ENCODE data around the gene ART5.
"Not testable (repeated sequence)": the region's sequence is repeated elsewhere in the genome, so short reads cannot be mapped to it uniquely, and the experiment has no call there.

ART5 gene

DNA sequence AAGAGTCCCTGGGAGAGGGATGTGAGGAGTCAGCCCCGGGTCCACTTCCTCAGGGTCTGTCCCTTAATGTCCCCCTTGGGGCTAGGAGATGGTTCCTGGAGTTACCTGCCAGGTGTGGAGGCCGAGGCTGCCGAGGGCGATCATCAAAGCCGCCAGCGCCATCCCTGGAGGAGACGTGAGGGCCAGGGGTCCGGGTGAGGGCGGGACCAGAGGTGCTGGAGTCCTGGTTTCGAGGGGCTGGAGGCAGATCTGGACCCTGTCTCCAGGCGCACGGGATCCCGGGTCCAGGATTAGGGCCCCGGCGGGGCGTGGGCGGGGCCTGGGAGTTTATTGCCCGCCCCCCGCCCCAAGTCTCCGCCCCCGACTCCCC lies at the start of gene ART5:
Gene ART5, minus strand, starts transcription at position 292 of the 370 bp plus-strand sequence. Its CDS starts 130 bp downstream, at position 162.
- no peak for DNase-seq

- no peak for DNase-seq
Observed at GRCh38 chr11:3686751-3687150, 45.0 kb upstream of the ART5 start.

DNA sequence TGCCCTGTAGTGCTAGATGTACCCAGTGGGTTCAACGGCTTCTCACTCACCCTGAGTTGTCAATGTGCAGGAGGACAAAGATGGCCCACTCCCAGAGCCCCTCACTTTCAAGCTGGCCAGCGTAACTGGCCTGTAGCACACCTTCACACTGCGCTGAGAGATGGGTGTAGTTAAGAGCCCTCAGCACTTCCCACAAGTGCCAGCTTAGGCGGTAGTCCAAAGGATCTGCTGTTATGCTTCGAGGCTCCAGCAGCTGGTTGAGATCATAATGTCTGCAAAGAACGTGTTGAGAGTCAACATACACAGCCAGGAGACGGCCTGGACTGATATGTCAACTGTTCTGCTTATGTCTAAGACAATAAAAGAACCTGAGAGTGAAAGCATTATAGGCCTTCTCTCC lies 44.1 kb upstream of the ART5 start:
- no peak for DNase-seq

- no peak for DNase-seq
Observed at GRCh38 chr11:3684819-3685172, 43.0 kb upstream of the ART5 start.

DNA sequence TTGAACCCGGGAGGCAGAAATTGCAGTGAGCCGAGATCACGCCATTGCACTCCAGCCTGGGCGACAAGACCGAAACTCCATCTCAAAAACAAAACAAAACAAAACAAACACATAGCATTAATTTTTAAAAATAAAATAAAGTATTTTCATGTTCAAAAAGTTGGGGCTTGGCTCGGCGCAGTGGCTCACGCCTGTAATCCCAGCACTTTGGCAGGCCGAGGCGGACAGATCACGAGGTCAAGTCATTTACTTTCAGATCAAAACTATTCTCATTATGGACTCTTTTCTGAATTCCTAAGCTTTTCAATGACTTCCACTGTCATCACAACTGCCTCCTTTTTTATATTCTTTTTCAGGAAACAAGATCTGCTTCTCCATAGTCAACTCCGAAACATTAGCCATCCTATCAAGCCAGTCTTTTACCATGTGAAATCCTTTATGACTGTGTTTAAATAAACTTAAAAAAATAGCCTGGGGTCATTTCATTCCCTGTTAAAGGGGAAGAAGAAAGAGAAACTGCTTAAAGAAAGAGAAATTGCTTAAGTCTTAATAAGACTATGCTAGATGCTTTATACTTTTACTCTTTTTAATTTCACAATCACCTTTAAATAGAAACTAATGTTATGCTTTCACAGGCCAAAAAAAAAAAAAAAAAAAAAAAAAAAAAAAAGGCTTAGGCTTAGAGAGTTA lies 42.5 kb upstream of the ART5 start:
- DNase-seq: no peak

DNA sequence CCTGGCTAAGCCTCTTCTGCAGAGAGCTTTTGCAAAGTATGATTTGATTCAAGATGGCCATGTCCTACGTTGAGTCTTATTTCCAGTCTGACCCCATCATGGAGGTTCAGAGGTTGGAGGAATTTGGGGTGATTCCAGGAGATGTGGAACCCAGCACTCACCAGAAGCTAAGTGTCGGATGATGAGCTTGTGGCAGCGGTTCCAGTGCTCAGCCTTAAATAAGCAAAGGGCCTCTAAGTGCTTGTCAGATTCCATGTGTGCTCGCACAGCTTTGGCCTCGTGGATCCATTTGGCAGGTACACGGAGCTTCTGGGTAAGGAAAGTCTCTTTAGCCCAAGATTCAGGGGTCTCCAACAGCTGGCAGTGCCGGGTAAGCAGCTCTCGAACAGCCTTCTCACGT lies 41.2 kb upstream of the ART5 start:
- DNase-seq: no peak

- DNase-seq: no peak
Observed at GRCh38 chr11:3679077-3679476, 37.3 kb upstream of the ART5 start.

- no peak for DNase-seq
Observed at GRCh38 chr11:3675971-3676370, 34.2 kb upstream of the ART5 start.

DNA sequence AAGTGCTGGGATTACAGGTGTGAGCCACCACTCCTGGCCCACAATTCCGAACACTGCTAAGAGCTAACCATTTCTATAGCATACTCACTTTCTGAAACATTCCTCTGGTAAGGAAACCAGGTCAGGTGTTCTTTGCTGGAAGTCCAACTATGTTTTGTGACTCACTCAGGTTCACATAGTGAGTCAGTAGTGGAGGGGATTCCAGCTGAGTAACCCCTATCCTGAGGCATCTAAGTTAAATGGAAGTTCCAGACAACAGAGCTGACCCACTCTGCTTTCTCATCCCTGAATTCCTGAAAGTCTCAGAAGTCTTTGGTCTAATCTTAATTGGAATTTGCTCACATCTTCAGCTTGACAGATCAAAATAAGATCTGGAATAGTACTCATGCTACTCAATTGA lies 32.4 kb upstream of the ART5 start:
- no peak for DNase-seq

DNA sequence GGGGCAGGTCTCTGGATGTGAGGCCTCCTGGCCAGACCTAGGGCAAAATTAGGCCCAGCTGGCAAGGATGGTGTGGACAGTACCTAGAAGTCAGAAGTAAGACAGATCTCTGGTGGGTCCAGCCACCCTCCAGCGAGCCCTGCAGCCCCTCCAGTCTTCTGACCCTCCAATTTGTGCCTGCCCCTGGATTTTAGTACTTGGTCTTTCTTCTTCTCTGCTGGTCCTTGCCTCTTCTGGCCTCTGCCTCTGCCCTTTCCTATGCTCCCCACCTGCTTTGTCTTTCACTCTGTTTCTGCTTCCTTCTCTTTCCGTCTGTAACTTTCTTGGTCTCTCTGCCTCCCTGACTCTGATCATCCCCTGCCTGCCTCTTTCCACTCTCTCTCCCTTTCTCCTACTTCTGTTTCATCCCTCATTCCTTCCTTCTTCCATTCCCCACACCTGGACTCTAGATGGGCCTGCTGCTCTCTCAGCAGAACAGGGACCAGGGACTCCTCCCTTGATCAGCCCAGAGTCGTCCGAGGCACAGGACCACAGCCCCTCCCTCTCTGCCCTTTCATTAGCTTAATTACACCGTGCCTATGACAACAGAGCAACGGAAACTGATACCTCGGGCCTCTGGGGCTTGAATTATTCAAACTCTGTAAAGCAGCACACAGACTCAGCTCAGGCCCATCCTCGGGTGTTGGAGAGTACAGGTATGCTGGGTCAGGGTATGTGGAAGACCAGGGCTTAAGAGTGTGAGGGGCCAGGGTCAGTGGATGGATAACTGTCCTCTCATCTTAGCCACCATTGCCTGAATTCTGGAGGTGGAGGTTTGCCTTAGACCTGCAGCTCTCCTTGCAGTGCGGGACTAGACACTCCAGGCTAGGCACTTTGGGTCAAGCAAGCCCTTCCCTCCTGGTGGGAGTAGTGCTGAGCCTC lies 29.8 kb upstream of the ART5 start, which contains the start of gene CHRNA10:
Gene CHRNA10, minus strand, starts transcription at position 51 of the 921 bp plus-strand sequence. CDS start 72 bp downstream, outside the sequence.
- DNase-seq: no peak

- no peak for DNase-seq
Observed at GRCh38 chr11:3669742-3670183, 28.0 kb upstream of the ART5 start.

- DNase-seq: no peak
Observed at GRCh38 chr11:3669128-3669527, 27.3 kb upstream of the ART5 start.

DNA sequence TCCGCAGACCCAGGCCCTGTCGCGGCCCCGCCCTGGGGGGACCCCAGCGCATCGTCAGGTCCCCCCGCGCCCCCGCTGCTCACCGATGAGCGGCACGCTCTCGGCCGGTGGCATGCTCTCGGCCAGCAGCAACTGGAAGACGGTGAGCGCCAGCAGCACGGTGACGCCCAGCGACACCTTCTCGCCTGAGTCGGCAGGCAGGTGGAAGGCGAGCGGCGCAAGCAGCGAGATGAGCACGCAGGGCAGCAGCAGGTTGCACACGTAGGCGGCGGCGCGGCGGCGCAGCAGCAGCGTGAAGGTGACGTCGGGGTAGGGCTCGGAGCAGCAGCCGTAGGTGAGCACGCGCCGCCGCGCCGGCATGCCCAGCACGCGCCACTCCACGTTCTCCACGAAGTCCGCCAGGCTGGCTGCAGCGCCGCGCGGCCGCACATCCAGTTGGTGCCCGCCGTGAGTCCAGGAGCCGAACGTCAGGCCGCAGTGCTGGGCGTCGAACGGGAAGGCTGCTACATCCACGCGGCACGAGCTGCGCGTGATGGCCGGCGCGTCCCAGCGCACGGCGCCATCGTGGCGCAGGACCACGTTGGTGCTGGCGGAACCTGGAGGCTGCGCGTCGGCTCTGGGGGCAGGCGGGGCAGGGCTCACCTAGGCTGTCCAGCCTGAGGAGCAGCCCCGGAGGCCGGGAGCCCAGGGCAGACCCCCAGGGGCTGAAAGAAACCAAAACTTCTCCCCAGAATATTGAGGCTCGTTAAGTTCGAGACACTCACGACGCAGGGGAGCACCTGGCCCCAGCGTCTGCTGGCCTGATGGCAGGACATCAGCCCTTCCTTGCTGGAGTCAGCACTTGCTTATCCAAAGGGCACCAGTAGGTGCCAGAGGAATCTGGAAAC lies 25.6 kb upstream of the ART5 start:
- DNase-seq: no peak

DNA sequence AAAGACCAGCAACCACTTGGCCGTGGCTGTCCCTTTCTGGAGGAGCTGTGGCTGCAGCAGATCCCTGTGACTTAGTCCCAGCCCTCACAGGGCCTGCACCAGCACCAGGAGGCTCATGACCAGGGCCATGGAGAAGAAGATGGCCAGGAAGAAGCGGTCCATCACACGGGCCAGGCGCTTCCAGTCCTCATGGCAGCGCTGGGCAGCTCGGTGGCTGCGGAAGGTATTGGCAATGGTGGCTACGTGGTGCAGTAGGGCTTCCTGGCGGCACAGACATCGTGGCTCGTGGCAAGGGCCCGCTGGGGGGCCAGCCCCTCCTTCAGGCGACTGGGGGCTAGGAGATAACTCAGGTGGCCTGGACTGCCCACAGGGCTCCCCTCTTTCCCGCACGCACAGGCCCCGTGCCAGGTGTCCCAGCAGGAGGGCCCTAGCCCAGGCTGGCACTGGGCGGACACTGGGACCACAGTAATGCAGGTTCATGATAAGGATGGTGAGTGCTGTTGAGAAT lies 24.3 kb upstream of the ART5 start:
- no peak for DNase-seq

DNA sequence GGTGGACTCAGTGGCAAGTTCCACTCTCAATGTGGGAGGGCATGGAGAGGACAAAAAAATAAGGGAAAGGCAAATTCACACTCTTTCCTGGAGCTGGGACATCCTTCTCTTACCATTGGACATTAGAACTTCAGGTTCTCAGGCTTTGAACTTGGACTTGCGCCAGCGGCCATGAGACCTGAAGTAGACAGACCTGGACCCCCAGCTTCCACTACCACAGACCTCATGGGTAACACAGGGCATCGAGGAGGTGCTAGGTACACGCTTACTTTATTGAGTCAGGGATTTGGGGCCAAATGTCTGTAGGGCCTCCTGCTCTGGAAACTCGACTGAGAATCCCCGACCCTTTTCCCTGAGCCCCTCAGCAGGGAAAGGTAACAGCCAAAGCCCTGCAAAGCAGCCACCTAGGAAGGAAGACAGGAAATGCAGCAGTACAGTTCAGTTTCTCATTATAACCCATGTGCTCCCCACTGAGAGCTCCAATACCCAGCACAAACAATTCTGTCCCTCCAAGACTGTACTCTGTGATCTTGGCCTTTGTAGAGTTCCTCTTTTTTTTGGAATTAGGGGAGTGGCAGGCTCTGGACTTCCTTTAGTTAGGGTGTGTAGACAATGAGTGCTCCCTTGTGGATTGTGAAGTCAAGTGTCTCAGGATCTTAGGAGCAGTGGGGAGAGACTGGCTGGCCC lies 23.7 kb upstream of the ART5 start:
- no peak for DNase-seq

DNA sequence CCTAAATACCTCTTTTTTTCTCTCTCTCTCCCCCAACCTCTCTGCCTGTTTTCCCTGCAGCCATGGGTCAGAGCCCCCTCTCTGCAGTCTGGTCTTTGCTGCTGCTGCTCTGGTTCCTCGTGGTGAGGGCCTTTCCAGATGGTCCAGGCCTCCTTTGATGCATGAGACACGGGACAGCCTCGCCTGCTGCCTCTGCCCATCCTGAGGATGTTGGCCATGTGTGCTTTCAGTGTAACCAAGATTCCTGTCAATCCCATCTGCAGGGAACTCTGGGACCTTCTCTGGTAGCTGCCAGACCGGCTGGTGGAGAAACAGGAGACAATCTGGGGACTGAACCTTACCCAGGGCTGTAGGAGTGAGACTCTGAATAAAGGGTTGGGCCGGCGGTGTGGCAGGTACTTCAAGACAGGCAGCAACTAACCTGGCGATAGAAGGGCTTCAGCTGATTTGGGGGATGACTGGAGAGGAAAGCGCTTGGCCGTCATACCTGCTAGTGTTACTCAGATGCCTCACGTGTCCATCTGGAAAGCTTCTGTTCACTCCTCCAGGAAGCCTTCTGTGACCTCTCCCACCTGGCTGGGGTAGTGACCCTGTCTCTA lies 22.3 kb upstream of the ART5 start:
- DNase-seq: no peak

DNA sequence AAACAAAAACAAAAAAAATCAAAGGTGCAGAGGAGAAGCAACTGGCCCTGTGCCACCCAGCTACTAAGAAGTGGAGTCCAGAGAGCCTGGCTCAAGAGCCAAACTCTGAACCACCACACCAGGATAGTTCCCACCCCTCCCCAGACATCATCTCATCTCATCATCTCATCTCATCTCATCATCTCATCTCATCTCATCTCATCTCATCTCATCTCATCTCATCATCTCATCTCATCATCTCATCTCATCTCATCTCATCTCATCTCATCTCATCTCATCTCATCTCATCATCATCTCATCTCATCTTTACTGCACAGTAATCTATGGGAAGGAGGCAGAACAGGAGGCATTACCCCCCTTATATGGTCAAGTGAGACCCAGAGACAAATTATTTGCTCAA lies 21.1 kb upstream of the ART5 start:
- no peak for DNase-seq

GRCh38 chr11:3660960-3661359 lies 19.2 kb upstream of the ART5 start:
- DNase-seq: no peak

DNA sequence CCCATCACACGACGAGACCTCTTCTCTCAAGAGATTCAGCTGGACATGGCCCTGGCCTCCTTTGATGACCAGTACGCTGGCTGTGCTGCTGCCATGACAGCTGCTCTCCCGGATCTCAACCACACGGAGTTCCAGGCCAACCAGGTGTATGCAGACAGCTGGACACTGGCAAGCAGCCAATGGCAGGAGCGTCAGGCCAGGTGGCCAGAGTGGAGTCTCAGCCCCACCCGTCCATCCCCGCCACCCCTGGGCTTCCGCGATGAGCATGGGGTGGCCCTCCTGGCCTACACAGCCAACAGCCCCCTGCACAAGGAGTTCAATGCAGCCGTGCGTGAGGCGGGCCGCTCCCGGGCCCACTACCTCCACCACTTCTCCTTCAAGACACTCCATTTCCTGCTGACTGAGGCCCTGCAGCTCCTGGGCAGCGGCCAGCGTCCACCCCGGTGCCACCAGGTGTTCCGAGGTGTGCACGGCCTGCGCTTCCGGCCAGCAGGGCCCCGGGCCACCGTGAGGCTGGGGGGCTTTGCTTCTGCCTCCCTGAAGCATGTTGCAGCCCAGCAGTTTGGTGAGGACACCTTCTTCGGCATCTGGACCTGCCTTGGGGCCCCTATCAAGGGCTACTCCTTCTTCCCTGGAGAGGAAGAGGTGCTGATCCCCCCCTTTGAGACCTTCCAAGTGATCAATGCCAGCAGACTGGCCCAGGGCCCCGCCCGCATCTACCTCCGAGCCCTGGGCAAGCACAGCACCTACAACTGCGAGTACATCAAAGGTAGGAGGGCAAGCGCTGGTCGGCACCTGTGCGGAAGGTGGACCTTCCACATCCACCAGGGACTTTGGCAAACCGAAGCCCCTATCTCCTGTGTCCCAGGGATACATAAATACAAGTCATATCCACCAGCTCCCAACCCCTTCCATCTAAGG lies 18.1 kb upstream of the ART5 start:
- DNase-seq: no peak

- no peak for DNase-seq
Observed at GRCh38 chr11:3658252-3658651, 16.5 kb upstream of the ART5 start.

GRCh38 chr11:3657331-3657730 lies 15.5 kb upstream of the ART5 start:
- DNase-seq: not testable (repeated sequence)
